ENCODE data around the gene MEGF11. TPM values are rescaled to one million over a fixed set of nuclear protein-coding genes. Genes with fewer than 3 reads are reported as not detected.

The MEGF11 gene
- total and polyA plus RNA-seq, 4 donors: 0.16 to 1.5 (median 0.50) TPM

DNA sequence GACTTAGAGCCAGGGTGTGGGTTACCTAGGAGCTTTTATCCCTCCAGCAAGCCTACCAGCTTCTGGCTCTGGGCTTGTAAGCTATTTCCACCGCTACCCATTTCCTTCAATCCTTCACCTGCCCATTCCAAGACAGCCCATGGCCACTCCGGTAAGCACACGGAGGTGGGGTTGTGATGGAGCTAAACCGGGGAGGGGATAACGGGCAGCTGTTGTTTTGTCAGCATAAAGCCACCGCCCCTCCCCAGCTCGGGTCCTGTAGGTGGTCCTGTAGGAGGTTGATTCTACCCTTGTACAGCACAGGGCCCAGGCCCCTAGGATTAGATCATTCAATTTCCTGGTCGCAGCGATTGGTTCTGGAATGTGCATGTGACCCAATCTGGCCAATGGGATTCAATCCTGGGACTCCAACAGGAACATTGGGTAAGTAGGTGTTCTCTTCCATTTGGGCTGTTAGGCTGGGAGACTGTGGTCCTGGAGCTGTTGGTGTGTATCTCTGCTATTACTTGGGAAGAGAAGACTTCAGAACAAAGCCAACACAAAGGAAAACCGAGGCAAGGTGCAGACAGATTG is 233.6 kb downstream of the MEGF11 start:
- no peak for DNase-seq
- no peak for ATAC-seq (ENCODE audit: insufficient read depth, low FRiP score)

DNA sequence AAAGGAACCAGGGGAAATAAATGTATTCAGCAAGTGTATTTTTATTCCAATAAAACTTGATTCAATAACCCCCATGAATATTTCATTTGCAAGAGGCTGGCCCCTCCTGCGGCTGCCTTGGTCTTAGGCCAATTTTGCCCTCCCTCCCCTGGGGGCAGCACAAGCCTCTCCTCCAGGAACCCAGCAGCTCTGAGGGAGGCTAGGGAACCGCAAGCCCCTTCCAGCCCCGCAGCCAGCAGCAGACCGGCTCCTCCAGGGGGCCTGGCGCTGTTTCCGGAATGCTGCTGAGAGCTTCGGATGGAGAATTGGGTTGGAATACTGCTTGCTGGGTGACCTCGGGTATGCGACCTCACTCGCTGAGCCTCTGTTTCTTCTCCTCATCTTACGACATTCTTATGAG is 234.2 kb downstream of the MEGF11 start:
- Histone ChIP-seq H3K4me3 (no peak overlapping the region), H3K4me1 (ENCODE audit: control insufficient read depth in 5 of 5, insufficient read depth in 5 of 5, low read length in 5 of 5) (no peaks in the 10 kb centered on the region), H3K27me3 (ENCODE audit: control insufficient read depth in 3 of 3, insufficient read depth in 3 of 3, low read length in 2 of 3) (no peaks in the 10 kb centered on the region), H3K36me3 (ENCODE audit: control insufficient read depth in 4 of 4, insufficient read depth in 4 of 4, low read length in 4 of 4) (no peaks in the 10 kb centered on the region), H3K9ac (ENCODE audit: insufficient read depth in 1 of 2, low read length in 2 of 2) (no peak overlapping the region), H3K27ac (ENCODE audit: low read depth in 1 of 2, low read length in 1 of 2) (no peak overlapping the region), H3K9me3 (ENCODE audit: control insufficient read depth in 4 of 4, insufficient read depth in 3 of 4, low read length in 3 of 4) (peaks cover 0 to 2% (median 0%) of the 10 kb centered on the region in 4 donors)
- 53 to 61% methylated on average over 11 of the region's 11 CpGs for WGBS, 2 donors
- TF ChIP-seq, protein P1, sequence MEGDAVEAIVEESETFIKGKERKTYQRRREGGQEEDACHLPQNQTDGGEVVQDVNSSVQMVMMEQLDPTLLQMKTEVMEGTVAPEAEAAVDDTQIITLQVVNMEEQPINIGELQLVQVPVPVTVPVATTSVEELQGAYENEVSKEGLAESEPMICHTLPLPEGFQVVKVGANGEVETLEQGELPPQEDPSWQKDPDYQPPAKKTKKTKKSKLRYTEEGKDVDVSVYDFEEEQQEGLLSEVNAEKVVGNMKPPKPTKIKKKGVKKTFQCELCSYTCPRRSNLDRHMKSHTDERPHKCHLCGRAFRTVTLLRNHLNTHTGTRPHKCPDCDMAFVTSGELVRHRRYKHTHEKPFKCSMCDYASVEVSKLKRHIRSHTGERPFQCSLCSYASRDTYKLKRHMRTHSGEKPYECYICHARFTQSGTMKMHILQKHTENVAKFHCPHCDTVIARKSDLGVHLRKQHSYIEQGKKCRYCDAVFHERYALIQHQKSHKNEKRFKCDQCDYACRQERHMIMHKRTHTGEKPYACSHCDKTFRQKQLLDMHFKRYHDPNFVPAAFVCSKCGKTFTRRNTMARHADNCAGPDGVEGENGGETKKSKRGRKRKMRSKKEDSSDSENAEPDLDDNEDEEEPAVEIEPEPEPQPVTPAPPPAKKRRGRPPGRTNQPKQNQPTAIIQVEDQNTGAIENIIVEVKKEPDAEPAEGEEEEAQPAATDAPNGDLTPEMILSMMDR (IDR thresholded peaks at IDR 0.05; ENCODE audit: control extremely low read depth, extremely low read depth): no peak
- DNase-seq (no peak), ATAC-seq (ENCODE audit: insufficient read depth, low FRiP score) (no peak)

More for the DNA sequence above, 233.6 kb downstream of the MEGF11 start:
- Histone ChIP-seq H3K27ac (ENCODE audit: low read depth in 1 of 2, low read length in 1 of 2) (no peak overlapping the region), H3K9me3 (ENCODE audit: control insufficient read depth in 4 of 4, insufficient read depth in 3 of 4, low read length in 3 of 4) (no peaks in the 10 kb centered on the region), H3K36me3 (ENCODE audit: control insufficient read depth in 4 of 4, insufficient read depth in 4 of 4, low read length in 4 of 4) (no peaks in the 10 kb centered on the region), H3K9ac (ENCODE audit: insufficient read depth in 1 of 2, low read length in 2 of 2) (no peak overlapping the region), H3K4me3 (no peak overlapping the region), H3K27me3 (ENCODE audit: control insufficient read depth in 3 of 3, insufficient read depth in 3 of 3, low read length in 2 of 3) (no peaks in the 10 kb centered on the region), H3K4me1 (ENCODE audit: control insufficient read depth in 5 of 5, insufficient read depth in 5 of 5, low read length in 5 of 5) (no peaks in the 10 kb centered on the region)
- WGBS, 2 donors: 83 to 84% methylated on average over 10 of the region's 10 CpGs
- TF ChIP-seq, protein P1 (IDR thresholded peaks at IDR 0.05; ENCODE audit: control extremely low read depth, extremely low read depth): no peak

DNA sequence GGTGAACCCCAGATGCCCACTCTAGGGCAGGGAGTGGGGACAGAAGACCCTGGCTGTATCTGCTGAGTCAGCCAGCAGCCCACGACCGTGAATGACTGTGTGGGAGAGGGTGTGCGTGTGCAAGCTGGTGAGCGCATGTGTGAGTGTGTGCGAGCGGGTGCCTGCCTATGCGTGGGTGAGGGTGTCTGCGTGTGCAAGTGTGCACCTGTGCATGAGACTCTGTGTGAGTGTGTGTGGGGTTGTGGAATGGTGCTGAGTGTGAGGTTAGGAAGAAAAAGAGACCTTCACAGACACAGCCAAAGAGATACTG is 235.1 kb downstream of the MEGF11 start:
- no peaks in the 10 kb centered on the region for H3K27me3 ChIP-seq (ENCODE audit: control insufficient read depth in 3 of 3, insufficient read depth in 3 of 3, low read length in 2 of 3)
- WGBS, 2 donors: 81 to 82% methylated on average over 8 of the region's 8 CpGs
- no peak overlapping the region for H3K27ac ChIP-seq (ENCODE audit: low read depth in 1 of 2, low read length in 1 of 2)
- DNase-seq (no peak), ATAC-seq (ENCODE audit: insufficient read depth, low FRiP score) (no peak)
- no peaks in the 10 kb centered on the region for H3K4me1 ChIP-seq (ENCODE audit: control insufficient read depth in 5 of 5, insufficient read depth in 5 of 5, low read length in 5 of 5)
- H3K36me3 ChIP-seq (ENCODE audit: control insufficient read depth in 4 of 4, insufficient read depth in 4 of 4, low read length in 4 of 4): no peaks in the 10 kb centered on the region
- H3K9me3 ChIP-seq (ENCODE audit: control insufficient read depth in 4 of 4, insufficient read depth in 3 of 4, low read length in 3 of 4): peaks cover 0 to 2% (median 0%) of the 10 kb centered on the region in 4 donors
- H3K4me3 ChIP-seq: no peak overlapping the region
- TF ChIP-seq, protein P1 (IDR thresholded peaks at IDR 0.05; ENCODE audit: control extremely low read depth, extremely low read depth): no peak
- H3K9ac ChIP-seq (ENCODE audit: insufficient read depth in 1 of 2, low read length in 2 of 2): no peak overlapping the region
